Activated naive CD4-positive, alpha-beta T cell treated with anti-CD3 and anti-CD28 coated beads, Interleukin-2, amount 50 U/mL, for 24 hours (primary cell): Measurements from ENCODE around the gene NAE1.

ENCODE experiments used
- H3K27ac Mint-ChIP-seq: one replicate; pipeline ENCODE4 v1.8.0; 2021; ENCODE audit warnings: mild to moderate bottlenecking, mixed read lengths
- H3K27me3 Mint-ChIP-seq: one replicate; pipeline ENCODE4 v1.8.0; 2021; ENCODE audit warnings: mixed read lengths
- H3K36me3 Mint-ChIP-seq: one replicate; pipeline ENCODE4 v1.8.0; 2021; ENCODE audit warnings: mixed read lengths
- H3K4me1 Mint-ChIP-seq: one replicate; pipeline ENCODE4 v1.8.0; 2021; ENCODE audit warnings: mixed read lengths
- H3K4me3 Mint-ChIP-seq: one replicate; pipeline ENCODE4 v1.8.0; 2021; ENCODE audit warnings: mild to moderate bottlenecking, mixed read lengths
- H3K9me3 Mint-ChIP-seq: one replicate; pipeline ENCODE4 v1.8.0; 2021; ENCODE audit warnings: mixed read lengths

The NAE1 gene

GRCh38 chr16:66843191-66843590, 12.4 kb upstream of the NAE1 start:
- Mint-ChIP-seq H3K4me1 (peaks cover 4% of the 10 kb centered on the region), H3K4me3 (peak overlapping the region; percentile 51), H3K27me3 (peaks cover 30% of the 10 kb centered on the region)

DNA sequence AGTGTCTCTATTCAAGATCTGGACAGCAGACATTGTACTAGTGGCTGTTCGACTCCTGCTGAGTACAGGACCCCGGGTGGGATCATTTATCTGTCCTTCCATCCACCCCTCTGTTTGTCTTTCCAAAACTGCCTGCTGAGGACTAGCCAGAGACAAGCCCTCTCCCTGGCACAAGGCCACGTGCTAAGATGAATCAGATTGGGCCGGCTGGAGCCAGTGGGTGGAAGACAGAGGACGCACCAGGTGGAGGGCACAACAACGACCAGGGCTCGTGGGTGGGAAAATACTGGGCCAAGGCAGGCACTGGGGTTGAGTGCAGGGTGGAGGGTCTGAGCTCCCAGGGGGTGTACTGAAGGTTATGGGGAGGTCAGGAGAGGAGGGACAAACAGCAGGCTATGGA, 12.0 kb upstream of the NAE1 start:
- Mint-ChIP-seq H3K27ac (no peak overlapping the region), H3K27me3 (peaks cover 30% of the 10 kb centered on the region), H3K4me3 (no peak overlapping the region), H3K4me1 (peaks cover 4% of the 10 kb centered on the region), H3K36me3 (no peaks in the 10 kb centered on the region), H3K9me3 (no peaks in the 10 kb centered on the region)

More at GRCh38 chr16:66843191-66843590, 12.4 kb upstream of the NAE1 start:
- Mint-ChIP-seq H3K9me3 (no peaks in the 10 kb centered on the region), H3K27ac (no peak overlapping the region), H3K36me3 (no peaks in the 10 kb centered on the region)

DNA sequence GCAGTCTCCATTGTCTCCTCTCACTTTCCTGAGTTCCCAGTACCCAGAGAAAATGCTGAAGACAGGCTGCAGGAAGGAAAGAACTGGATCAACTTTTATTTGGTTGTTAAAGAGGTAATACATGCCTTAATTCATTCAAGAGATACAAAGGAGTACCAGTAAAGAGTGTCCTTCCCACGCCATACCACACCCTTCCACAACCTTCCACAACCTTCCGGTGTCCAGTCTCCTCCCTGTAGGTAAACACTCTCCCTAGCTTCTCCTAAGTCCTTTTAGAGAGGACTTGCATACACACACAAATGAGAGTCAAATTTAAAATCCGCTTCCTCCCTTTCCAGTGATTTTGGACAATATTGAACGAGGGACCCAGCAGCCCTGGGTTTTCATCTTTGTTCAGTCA, 10.6 kb upstream of the NAE1 start:
- Mint-ChIP-seq H3K4me1 (peaks cover 4% of the 10 kb centered on the region), H3K4me3 (no peak overlapping the region), H3K9me3 (no peaks in the 10 kb centered on the region), H3K27ac (no peak overlapping the region), H3K27me3 (peaks cover 29% of the 10 kb centered on the region), H3K36me3 (no peaks in the 10 kb centered on the region)

DNA sequence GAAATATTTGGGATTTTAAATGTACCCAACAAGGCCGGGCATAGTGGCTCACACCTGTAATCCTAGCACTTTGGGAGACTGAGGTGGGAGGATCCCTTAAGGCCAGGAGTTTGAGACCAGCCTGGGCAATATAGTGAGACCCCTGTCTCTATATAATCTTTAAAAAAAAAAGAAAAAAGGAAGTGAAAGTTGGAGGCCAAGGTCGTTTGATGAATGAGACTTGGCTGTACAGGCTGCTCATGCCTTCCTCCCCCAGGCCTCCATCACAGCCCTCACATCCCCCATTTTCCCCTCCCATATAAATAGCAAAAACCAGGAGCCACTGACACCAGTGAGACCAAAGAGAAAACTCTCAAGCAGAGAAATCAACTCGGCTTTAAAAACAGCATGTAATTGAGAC, 10.1 kb upstream of the NAE1 start:
- H3K27me3 Mint-ChIP-seq, result peaks cover 24% of the 10 kb centered on the region
- H3K27ac Mint-ChIP-seq, result no peak overlapping the region
- H3K36me3 Mint-ChIP-seq, result no peaks in the 10 kb centered on the region
- no peaks in the 10 kb centered on the region for H3K9me3 Mint-ChIP-seq
- H3K4me3 Mint-ChIP-seq, result no peak overlapping the region
- H3K4me1 Mint-ChIP-seq, result peaks cover 4% of the 10 kb centered on the region

GRCh38 chr16:66834746-66835145, 4.0 kb upstream of the NAE1 start:
- Mint-ChIP-seq H3K27me3 (peaks cover 3% of the 10 kb centered on the region), H3K36me3 (no peaks in the 10 kb centered on the region), H3K4me1 (no peaks in the 10 kb centered on the region), H3K27ac (no peak overlapping the region), H3K9me3 (no peaks in the 10 kb centered on the region), H3K4me3 (no peak overlapping the region)

- Mint-ChIP-seq H3K4me1 (peaks cover 16% of the 10 kb centered on the region), H3K9me3 (no peaks in the 10 kb centered on the region), H3K27ac (no peak overlapping the region), H3K27me3 (no peaks in the 10 kb centered on the region), H3K36me3 (peaks cover under 1% of the 10 kb centered on the region), H3K4me3 (no peak overlapping the region)
Measured at GRCh38 chr16:66832661-66833305, 2.0 kb upstream of the NAE1 start.

DNA sequence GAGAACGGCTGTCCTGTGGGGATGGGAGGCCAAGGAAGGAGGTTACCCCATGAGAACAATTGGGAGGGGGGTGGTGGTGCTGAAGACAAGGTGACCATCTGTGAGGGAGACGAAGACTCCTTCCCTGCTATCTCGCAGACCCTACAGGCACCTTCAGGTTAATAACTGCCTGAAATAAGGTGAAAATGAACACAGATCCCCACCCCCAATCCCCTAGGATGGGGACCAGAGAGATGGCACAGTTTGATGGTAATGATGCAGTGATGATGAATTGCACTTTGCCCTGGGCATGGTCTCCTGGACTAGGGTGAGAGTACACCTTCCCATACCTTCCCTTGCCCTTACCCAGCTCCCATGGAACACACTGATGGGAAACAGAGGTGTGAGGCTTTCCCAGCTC, 1.4 kb upstream of the NAE1 start:
- no peaks in the 10 kb centered on the region for H3K27me3 Mint-ChIP-seq
- H3K27ac Mint-ChIP-seq, result peak overlapping the region; percentile 4
- H3K36me3 Mint-ChIP-seq, result peaks cover 4% of the 10 kb centered on the region
- H3K4me3 Mint-ChIP-seq, result no peak overlapping the region
- peaks cover 20% of the 10 kb centered on the region for H3K4me1 Mint-ChIP-seq
- no peaks in the 10 kb centered on the region for H3K9me3 Mint-ChIP-seq

DNA sequence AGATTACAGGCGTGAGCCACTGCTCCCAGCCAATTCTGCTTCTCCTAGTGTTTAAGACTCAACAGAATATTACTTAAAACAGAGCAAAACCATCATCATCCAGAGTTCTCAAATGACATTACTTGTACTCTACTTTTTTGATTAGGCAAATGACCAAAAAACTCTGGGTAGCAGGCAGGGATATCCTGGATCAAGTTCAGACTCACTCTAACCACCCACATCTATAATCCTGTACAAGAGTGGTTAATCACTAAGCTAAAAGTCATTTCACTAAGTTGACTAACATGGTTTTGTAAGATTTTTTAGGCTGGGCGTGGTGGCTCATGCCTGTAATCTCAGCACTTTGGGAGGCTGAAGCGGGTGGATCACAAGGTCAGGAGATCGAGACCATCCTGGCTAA, 6.8 kb downstream of the NAE1 start:
- no peak overlapping the region for H3K4me3 Mint-ChIP-seq
- H3K4me1 Mint-ChIP-seq, result peaks cover 31% of the 10 kb centered on the region
- no peaks in the 10 kb centered on the region for H3K27me3 Mint-ChIP-seq
- peaks cover 21% of the 10 kb centered on the region for H3K36me3 Mint-ChIP-seq
- no peak overlapping the region for H3K27ac Mint-ChIP-seq
- H3K9me3 Mint-ChIP-seq, result no peaks in the 10 kb centered on the region

- no peaks in the 10 kb centered on the region for H3K27me3 Mint-ChIP-seq
- H3K4me3 Mint-ChIP-seq, result no peak overlapping the region
- peak overlapping the region; percentile 56 for H3K27ac Mint-ChIP-seq
- peaks cover 30% of the 10 kb centered on the region for H3K36me3 Mint-ChIP-seq
- no peaks in the 10 kb centered on the region for H3K9me3 Mint-ChIP-seq
- no peaks in the 10 kb centered on the region for H3K4me1 Mint-ChIP-seq
Measured at GRCh38 chr16:66814734-66815133, 16.0 kb downstream of the NAE1 start.

- H3K4me3 Mint-ChIP-seq, result no peak overlapping the region
Measured at GRCh38 chr16:66811043-66811442, 19.7 kb downstream of the NAE1 start.

DNA sequence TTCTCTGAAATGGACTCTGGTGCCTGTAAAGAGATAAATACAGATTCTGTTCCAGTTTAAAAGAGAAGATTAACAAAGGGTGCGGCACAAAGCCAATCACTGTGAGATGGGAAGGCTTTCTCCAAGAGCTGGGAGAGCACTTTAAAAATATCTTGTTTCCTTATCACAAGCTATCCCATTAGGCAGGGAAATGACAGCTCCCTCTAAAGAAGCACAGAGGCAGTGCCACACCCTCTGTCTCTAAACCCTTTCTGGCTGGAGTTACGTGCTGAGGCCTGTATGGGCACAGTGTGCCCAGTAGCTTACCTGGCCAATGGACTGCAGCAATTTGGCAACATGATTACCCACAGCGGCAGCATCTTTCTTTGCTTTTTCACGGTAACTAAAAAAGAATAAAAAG, 20.4 kb downstream of the NAE1 start:
- H3K27ac Mint-ChIP-seq, result no peak overlapping the region
- H3K4me3 Mint-ChIP-seq, result no peak overlapping the region
- H3K36me3 Mint-ChIP-seq, result peaks cover 22% of the 10 kb centered on the region
- no peaks in the 10 kb centered on the region for H3K4me1 Mint-ChIP-seq
- no peaks in the 10 kb centered on the region for H3K9me3 Mint-ChIP-seq
- no peaks in the 10 kb centered on the region for H3K27me3 Mint-ChIP-seq

More at GRCh38 chr16:66811043-66811442, 19.7 kb downstream of the NAE1 start:
- Mint-ChIP-seq H3K27me3 (no peaks in the 10 kb centered on the region), H3K9me3 (no peaks in the 10 kb centered on the region), H3K27ac (peak overlapping the region; percentile 4), H3K36me3 (peaks cover 22% of the 10 kb centered on the region), H3K4me1 (no peaks in the 10 kb centered on the region)

DNA sequence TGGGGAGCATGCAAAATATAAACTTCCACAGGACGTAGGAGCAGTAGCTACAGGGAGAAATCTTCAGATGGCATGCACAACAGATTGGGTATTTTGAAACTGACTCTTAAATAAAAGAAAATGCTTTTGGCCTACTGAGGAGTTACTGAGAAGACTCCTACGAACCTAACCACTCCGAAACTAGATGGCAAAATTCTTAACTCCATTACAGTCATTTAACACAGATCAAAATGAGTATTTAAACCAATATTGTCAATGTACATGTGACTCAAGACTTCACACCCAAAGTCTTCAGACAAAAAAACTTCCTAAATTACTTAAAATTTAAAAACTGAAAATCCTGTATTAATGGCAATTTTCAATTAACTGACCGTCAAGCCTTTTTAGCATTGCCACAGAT, 21.0 kb downstream of the NAE1 start:
- Mint-ChIP-seq H3K9me3 (no peaks in the 10 kb centered on the region), H3K27ac (no peak overlapping the region), H3K4me3 (no peak overlapping the region), H3K27me3 (no peaks in the 10 kb centered on the region), H3K4me1 (no peaks in the 10 kb centered on the region), H3K36me3 (peaks cover 25% of the 10 kb centered on the region)

GRCh38 chr16:66802159-66802558, 28.6 kb downstream of the NAE1 start:
- Mint-ChIP-seq H3K27me3 (no peaks in the 10 kb centered on the region), H3K4me1 (no peaks in the 10 kb centered on the region), H3K36me3 (peaks cover 16% of the 10 kb centered on the region), H3K27ac (no peak overlapping the region), H3K4me3 (no peak overlapping the region), H3K9me3 (no peaks in the 10 kb centered on the region)

GRCh38 chr16:66801320-66802105, 29.3 kb downstream of the NAE1 start, which contains the start of gene TERB1:
TSS of gene TERB1 (minus strand) at chr16:66801584. CDS start at chr16:66796798, 4,786 bp downstream.
- Mint-ChIP-seq H3K36me3 (peaks cover 16% of the 10 kb centered on the region), H3K27me3 (no peaks in the 10 kb centered on the region), H3K9me3 (no peaks in the 10 kb centered on the region), H3K27ac (no peak within 1 kb of the TSS), H3K4me1 (no peaks in the 10 kb centered on the region), H3K4me3 (no peak within 1 kb of the TSS)

DNA sequence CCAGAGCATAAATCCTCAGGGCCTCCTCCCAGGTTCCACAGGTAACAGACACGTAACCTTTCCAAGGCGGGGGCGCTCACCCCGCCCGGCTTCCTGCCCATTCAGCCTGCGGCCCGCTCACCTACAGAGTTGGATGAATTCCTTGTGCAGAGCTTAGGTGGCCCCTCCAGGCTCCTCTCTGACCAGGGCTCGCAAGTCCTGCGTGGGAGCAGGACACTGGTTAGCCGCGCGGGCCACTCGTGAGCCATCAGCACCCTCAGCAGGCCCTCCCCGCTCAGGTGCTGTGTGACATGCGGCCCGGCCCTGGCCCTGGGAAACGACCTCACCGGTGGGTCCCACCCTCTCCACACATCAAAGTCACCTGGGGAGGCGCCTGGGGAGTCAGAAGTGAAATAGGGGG, 29.9 kb downstream of the NAE1 start:
- H3K36me3 Mint-ChIP-seq, result peaks cover 16% of the 10 kb centered on the region
- no peaks in the 10 kb centered on the region for H3K9me3 Mint-ChIP-seq
- no peaks in the 10 kb centered on the region for H3K27me3 Mint-ChIP-seq
- no peak overlapping the region for H3K4me3 Mint-ChIP-seq
- H3K27ac Mint-ChIP-seq, result no peak overlapping the region
- no peaks in the 10 kb centered on the region for H3K4me1 Mint-ChIP-seq

DNA sequence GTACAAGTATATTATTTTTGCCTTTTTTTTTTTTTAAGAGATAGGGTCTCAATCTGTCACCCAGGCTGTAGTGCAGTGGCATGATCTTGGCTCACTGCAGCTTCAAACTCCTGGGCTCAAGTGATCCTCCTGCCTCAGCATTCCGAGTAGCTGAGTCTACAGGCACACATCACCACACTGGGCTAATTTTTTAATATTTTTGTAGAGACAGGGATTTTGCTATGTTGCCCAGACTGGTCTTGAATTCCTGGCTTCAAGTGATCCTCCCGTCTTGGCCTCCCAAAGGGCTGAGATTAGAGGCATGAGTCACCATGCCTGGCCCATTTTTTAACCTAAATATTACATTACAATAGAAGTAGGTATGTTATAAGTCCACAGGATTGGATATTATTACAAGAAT, 32.6 kb downstream of the NAE1 start:
- H3K27ac Mint-ChIP-seq, result no peak overlapping the region
- H3K9me3 Mint-ChIP-seq, result no peaks in the 10 kb centered on the region
- H3K4me1 Mint-ChIP-seq, result no peaks in the 10 kb centered on the region
- no peaks in the 10 kb centered on the region for H3K36me3 Mint-ChIP-seq
- no peak overlapping the region for H3K4me3 Mint-ChIP-seq
- H3K27me3 Mint-ChIP-seq, result no peaks in the 10 kb centered on the region
